Ovary (tissue), 9 donors: Measurements from ENCODE around the gene ZBTB18. TPM values are rescaled to one million over a fixed set of nuclear protein-coding genes. Genes with fewer than 3 reads are reported as not detected.

Experiments
- DNase-seq, 5 donors: peaks; one replicate each; pipeline ENCODE4 v3.0.0-alpha.2; 2019 to 2020
- H3K27ac ChIP-seq, 2 donors: fragments of 200-600 bp; one replicate each; pipeline versions ENCODE4 v1.5.1 to v1.8.0; 2019 to 2022
- H3K27me3 ChIP-seq: fragments of 200-600 bp; one replicate; pipeline ENCODE4 v1.8.0; 2022
- H3K36me3 ChIP-seq: fragments of 200-600 bp; sonication (generic); one replicate; pipeline ENCODE4 v1.5.1; 2019
- H3K4me1 ChIP-seq: one replicate; pipeline ENCODE4 v1.8.1; 2013; ENCODE audit warnings: mild to moderate bottlenecking, moderate library complexity; ENCODE audit not compliant: insufficient read depth
- H3K4me3 ChIP-seq: fragments of 200-600 bp; sonication (generic); one replicate; pipeline ENCODE4 v1.5.1; 2017
- H3K9me3 ChIP-seq, 2 donors: fragments of 200-600 bp in 1 of 2; sonication (generic) in 1 of 2; one replicate each; pipeline versions ENCODE4 v1.5.1 to v1.8.1; 2013 to 2019; ENCODE audit warnings: mild to moderate bottlenecking in 1 of 2, moderate library complexity in 1 of 2
- EP300 ChIP-seq: sonication (generic); formaldehyde crosslinking; IDR thresholded peaks from one replicate; pipeline ENCODE4 v1.6.1; 2017; ENCODE audit warnings: antibody characterized with exemption
- POLR2A ChIP-seq: fragments of 450-650 bp; IDR thresholded peaks from one replicate; pipeline ENCODE4 v1.6.1; 2017; ENCODE audit warnings: antibody characterized with exemption, mild to moderate bottlenecking, moderate library complexity
- WGBS, 3 donors: extraction: QIAGEN DNeasy Blood & Tissue Kit in 1 of 3; methylation state at CpG; one replicate each; pipeline versions ENCODE4 v1.1.5 to v1.1.7; 2013 to 2017; 5-methylcytosine and 5-hydroxymethylcytosine counted together
- intact Hi-C, 4 donors: fragments of 100-400 bp; cut with DNase I; formaldehyde crosslinking; loops; one replicate each; pipeline versions ENCODE4 v1.11.0 to v1.15.1; 2022 to 2023
- polyA plus RNA-seq, 2 donors: library from polyadenylated mRNA; stranded (reverse); fragments of 200-250 nt in 1 of 2; fragments of 350-450 nt in 1 of 2; fragmentation: Illumina TruSeq in 1 of 2; extraction: RNeasy Lipid Tissue Mini Kit (QIAGEN cat#74804) in 1 of 2; gene quantifications; one replicate each; pipeline ENCODE4 v1.2.3, GENCODE V29; 2013 to 2014
- total RNA-seq, 7 donors: library from RNA; depleted of rRNA in 2 of 7; stranded (reverse); fragments of >200 nt in 2 of 7; fragmentation: NEBNext Ultra II Directional in 3 of 7; extraction: Animal tissue kit (Norgen Biotek cat#: 25700) in 3 of 7; gene quantifications; one replicate each; pipeline versions ENCODE4 v1.1.0 to v1.2.4, GENCODE V29; 2016 to 2023
- TF ChIP-seq, protein P1 (sequence below), 3 donors: fragments of 450-650 bp in 2 of 3; fragments of 200-600 bp in 1 of 3; IDR thresholded peaks; one replicate each; pipeline versions ENCODE4 v1.5.1 to v1.8.0; 2016 to 2022; ENCODE audit warnings: antibody characterized with exemption in 3 of 3, mild to moderate bottlenecking in 1 of 3
- donor health status: DM: no; HTN: no; CAD: no; lungs with moderate emphysema.
- donor health status: DM: no; HTN: no; CAD: no.
- donor health status: Bipolar disorder and iron deficiency.
- donor health status: DM: yes; HTN: yes; CAD: no.
- donor health status: DM: no; HTN: no; CAD: no.
- donor health status: DM: yes; HTN: yes; CAD: no.

Gene ZBTB18
- total and polyA plus RNA-seq, 9 donors = 6.7 to 14.0 (median 10.1) TPM

DNA sequence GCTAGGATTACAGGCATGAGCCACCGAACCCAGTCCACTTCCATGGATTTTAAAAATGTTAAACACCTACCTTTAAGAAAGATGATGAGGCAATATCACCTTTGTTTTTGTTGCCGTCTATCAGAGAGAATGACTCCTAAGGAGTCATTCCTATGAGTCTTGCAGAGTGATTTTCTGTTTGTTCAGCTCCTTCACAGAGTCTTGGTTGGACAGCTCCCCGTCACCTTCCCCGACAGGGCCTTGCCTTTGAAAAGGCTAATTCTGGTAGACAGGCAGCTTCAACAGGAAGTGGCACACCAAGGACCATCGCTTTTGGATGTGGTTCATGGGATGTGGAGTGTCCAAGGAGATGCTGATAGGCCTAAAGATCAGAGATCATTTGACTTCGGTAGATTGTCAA is 17.5 kb downstream of the ZBTB18 start:
- no peaks in the 10 kb centered on the region for H3K9me3 ChIP-seq
- no peak for DNase-seq
- TF ChIP-seq EP300 = no peak
- TF ChIP-seq, protein P1, sequence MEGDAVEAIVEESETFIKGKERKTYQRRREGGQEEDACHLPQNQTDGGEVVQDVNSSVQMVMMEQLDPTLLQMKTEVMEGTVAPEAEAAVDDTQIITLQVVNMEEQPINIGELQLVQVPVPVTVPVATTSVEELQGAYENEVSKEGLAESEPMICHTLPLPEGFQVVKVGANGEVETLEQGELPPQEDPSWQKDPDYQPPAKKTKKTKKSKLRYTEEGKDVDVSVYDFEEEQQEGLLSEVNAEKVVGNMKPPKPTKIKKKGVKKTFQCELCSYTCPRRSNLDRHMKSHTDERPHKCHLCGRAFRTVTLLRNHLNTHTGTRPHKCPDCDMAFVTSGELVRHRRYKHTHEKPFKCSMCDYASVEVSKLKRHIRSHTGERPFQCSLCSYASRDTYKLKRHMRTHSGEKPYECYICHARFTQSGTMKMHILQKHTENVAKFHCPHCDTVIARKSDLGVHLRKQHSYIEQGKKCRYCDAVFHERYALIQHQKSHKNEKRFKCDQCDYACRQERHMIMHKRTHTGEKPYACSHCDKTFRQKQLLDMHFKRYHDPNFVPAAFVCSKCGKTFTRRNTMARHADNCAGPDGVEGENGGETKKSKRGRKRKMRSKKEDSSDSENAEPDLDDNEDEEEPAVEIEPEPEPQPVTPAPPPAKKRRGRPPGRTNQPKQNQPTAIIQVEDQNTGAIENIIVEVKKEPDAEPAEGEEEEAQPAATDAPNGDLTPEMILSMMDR (IDR thresholded peaks at IDR 0.05) = no peak
- no peak for TF ChIP-seq POLR2A
- WGBS, 3 donors = 88 to 96% (median 90%) methylated on average over 6 of the region's 6 CpGs
- H3K4me3 ChIP-seq = no peak overlapping the region
- intact Hi-C loops = no loop called here
- no peaks in the 10 kb centered on the region for H3K36me3 ChIP-seq
- H3K27me3 ChIP-seq = no peaks in the 10 kb centered on the region
- H3K27ac ChIP-seq = no peak overlapping the region
- H3K4me1 ChIP-seq = no peaks in the 10 kb centered on the region

DNA sequence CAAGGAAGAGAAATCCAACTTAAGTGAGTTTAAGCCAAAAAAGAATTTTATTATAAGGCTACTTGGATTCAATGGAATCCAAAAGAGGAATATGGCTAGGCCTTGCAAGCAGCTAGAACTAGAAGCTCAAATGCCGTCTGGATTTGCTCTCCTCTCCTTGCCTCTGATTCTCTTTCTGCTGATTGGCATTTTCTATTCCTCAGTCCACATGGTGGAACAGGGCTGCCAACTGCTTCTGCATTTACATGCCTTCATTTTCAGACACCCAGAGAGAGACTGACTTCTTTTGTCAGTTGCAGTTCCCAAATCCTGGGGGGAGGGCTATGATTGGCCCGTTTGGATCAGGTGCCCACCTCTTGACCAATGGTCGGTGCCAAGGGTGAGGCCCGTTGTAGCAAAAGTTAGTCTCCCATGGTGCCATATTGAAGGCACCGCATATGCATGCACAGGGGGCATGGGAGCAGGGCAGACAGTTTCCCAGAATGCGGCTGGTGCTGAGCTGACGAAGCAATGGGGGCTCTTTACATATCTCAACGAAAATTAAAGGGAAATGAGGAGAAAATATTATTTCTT is 18.3 kb downstream of the ZBTB18 start:
- Histone ChIP-seq H3K36me3 (no peaks in the 10 kb centered on the region), H3K9me3 (no peaks in the 10 kb centered on the region), H3K27me3 (no peaks in the 10 kb centered on the region), H3K27ac (no peak overlapping the region), H3K4me1 (no peaks in the 10 kb centered on the region), H3K4me3 (no peak overlapping the region)
- WGBS, 3 donors = 90 to 95% (median 92%) methylated on average over 8 of the region's 8 CpGs
- intact Hi-C loops = no loop called here
- no peak for DNase-seq
- TF ChIP-seq POLR2A = no peak
- TF ChIP-seq, protein P1 (IDR thresholded peaks at IDR 0.05) = no peak
- no peak for TF ChIP-seq EP300

DNA sequence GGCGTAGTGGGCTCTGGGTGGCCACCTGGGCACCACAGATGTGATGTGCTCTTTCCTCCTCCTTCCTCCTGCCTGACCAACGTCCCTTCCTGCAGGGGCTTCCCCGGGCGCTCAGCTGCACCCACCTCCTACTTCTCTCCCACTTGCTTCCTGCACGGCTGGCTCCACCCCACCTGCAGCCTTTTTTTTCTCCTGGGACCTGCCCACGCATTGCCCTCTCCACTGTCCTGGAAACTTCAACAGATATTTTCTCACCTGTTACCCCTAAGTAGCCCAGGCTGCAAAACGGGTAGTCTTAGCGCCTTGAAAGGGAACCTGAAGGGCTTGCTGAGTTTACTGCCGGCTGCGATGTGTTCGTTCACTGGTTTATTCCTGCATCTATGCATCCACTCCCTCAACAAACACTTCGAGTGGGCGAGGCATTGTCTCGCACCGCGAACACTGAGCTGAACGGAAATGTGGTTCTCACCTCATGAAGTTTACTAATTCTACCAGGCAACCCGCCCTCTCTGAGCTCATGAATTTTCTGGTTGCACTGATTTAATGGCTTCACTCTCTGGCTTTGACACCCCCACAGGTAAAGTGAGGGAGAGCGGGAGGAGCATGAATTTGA is 23.6 kb downstream of the ZBTB18 start:
- Histone ChIP-seq H3K4me1 (no peaks in the 10 kb centered on the region), H3K27ac (no peak overlapping the region), H3K36me3 (no peaks in the 10 kb centered on the region), H3K9me3 (no peaks in the 10 kb centered on the region), H3K27me3 (no peaks in the 10 kb centered on the region), H3K4me3 (no peak overlapping the region)
- no peak for TF ChIP-seq POLR2A
- TF ChIP-seq, protein P1 (IDR thresholded peaks at IDR 0.05) = no peak
- TF ChIP-seq EP300 = no peak
- 62 to 69% (median 67%) methylated on average over 19 of the region's 19 CpGs for WGBS, 3 donors
- DNase-seq = no peak
- intact Hi-C loops = no loop called here

DNA sequence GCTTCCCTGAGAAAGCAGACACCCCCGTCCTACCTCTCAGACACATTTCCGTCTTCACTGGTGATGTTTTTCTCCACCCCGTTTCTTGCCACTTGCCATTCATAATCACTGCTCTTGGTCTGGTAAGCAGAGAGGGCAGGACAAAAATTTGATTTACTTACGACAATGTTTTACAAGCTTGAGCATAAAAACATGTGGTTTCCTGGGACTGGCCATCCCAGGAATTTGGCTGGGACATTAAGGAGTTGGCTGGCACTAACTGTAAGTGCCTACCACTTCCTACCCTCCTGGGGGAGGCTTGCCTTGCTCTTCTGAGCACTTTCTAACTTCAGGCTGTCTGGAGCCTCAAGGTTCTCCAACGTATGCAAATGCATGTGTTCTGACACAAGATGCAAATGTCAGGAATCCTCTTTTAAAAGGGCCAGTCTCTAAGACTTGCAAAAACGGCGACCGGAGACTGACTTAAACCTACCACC is 24.2 kb downstream of the ZBTB18 start:
- DNase-seq = no peak
- Histone ChIP-seq H3K27ac (no peak overlapping the region), H3K36me3 (no peaks in the 10 kb centered on the region), H3K9me3 (no peaks in the 10 kb centered on the region), H3K4me1 (no peaks in the 10 kb centered on the region), H3K27me3 (no peaks in the 10 kb centered on the region), H3K4me3 (no peak overlapping the region)
- intact Hi-C loops = no loop called here
- TF ChIP-seq, protein P1 (IDR thresholded peaks at IDR 0.05) = no peak
- no peak for TF ChIP-seq EP300
- no peak for TF ChIP-seq POLR2A
- 40 to 44% (median 41%) methylated on average over 8 of the region's 8 CpGs for WGBS, 3 donors
